Keratinocyte (primary cell): ENCODE data around the gene TMCC1.

ENCODE experiments used
- CTCF ChIP-seq, 3 experiments: IDR thresholded peaks in 1 of 3; conservative IDR thresholded peaks in 1 of 3; optimal IDR thresholded peaks in 1 of 3; 2 replicates in 2 of 3; 3 replicates in 1 of 3; pipeline versions ENCODE3 to v1.5.1; 2011; ENCODE audit warnings: low read length in 3 of 3, mild to moderate bottlenecking in 3 of 3, moderate library complexity in 2 of 3, control low read depth in 1 of 3, inconsistent platforms in 1 of 3; ENCODE audit not compliant: insufficient read depth in 2 of 3; ENCODE audit errors: extremely low read depth in 1 of 3
- EZH2 ChIP-seq: IDR thresholded peaks from one replicate; pipeline ENCODE4 v1.6.1; 2012; ENCODE audit warnings: inconsistent platforms, mild to moderate bottlenecking, low read length, moderate library complexity

- TF ChIP-seq CTCF (optimal IDR thresholded peaks at IDR 0.05 in 1 of 3, IDR thresholded peaks at IDR 0.05 in 1 of 3, conservative IDR thresholded peaks at IDR 0.05 in 1 of 3; ENCODE audit: extremely low read depth in 1 of 3, insufficient read depth in 2 of 3, low read length in 3 of 3) (no peak), EZH2 (no peak)
Measured at GRCh38 chr3:129688271-129688895, 205.1 kb downstream of the TMCC1 start.
